Activated gamma-delta T cell treated with Interleukin-2 at 50 U/mL for 16 hours (primary cell): ENCODE results near the gene DNTT.
"Not testable (repeated sequence)": the region's sequence is repeated elsewhere in the genome, so short reads cannot be mapped to it uniquely, and the experiment has no call there.

Source experiments
- DNase-seq: peaks from one replicate; pipeline ENCODE4 v3.0.0-alpha.2; 2020

Gene DNTT

GRCh38 chr10:96276831-96277230 lies 27.4 kb upstream of the DNTT start:
- DNase-seq = no peak

DNA sequence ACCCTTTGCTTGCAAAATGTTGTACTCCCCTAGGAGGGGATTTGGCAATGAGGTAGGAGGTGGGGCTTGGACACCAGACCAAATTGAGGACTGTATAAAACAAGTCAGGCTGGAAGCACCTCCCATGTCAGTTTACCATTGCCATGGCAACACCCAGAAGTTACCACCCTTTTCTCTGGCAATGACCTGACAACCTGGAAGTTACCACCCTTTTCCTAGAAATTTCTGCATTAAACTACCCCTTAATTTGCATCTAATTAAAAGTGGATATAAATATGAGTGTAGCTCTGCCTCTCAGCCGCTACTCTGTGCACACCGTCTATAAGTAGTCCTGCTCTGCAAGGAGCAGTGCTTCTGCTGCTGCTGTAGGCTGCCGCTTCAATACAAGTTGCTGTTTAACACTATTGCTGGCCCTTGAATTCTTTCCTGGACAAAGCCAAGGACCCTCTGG lies 25.0 kb upstream of the DNTT start:
- no peak for DNase-seq

DNA sequence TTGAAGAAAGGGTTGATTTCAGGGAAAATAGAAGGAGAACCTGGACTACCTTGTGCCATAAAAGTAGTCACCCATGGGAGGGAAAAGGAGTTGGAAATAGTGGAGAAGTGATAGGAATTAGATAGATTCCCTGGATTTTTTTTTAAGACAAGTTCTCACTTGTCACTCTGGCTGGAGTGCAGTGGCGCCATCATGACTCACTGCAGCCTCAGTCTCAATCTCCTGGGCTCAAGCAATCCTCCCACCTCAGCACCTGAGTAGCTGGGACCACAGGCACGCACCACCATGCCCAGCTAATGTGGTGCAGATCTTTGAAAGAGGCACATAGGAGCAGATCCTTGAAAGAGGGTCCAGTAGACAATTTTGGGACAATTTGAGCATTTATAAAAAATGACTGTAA lies 23.4 kb upstream of the DNTT start:
- DNase-seq = no peak

- no peak for DNase-seq
These were observed 22.7 kb upstream of the DNTT start for GRCh38 chr10:96281444-96282029.

GRCh38 chr10:96283351-96283750 lies 20.9 kb upstream of the DNTT start:
- DNase-seq = no peak

DNA sequence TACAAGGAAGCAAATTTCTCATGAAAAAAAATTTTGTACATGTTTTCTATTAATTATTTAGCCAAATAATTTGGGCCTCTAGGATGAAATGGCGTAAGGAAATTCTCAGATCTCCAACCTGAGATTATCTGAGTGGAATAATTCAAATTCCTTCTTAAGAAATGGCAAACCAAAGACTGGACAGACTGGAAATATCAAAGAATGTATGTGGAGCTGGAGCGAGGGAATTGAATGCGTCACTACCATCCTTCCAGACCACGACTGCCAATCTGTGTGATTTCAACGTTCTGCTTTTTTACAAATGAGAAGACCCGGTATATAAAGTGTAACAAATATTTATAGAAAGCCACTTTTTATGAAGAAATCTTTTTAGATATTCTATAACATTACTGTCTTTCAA lies 20.5 kb upstream of the DNTT start:
- no peak for DNase-seq

DNA sequence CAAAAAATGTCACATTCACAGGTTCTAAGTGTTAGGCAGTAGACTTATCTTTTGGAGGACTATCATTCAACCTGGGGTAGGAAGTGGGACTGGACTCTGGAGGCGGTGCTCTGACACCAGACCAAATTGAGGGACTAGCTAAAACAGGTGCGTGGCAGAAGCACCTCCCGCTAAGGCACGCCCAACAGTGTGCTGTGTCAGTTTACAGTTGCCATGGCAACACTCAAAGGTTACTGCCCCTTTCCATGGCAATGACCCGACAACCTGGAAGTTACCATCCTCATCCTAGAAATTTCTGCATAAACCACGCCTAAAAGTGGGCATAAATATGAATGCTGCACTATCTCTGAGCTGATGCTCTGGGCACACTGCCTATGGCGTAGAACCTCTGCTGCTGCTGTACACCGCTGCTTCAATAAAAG lies 18.9 kb upstream of the DNTT start:
- DNase-seq = no peak

GRCh38 chr10:96287392-96288105 lies 16.7 kb upstream of the DNTT start:
- DNase-seq = no peak

- no peak for DNase-seq
These were observed 16.0 kb upstream of the DNTT start for GRCh38 chr10:96288151-96288621.

DNA sequence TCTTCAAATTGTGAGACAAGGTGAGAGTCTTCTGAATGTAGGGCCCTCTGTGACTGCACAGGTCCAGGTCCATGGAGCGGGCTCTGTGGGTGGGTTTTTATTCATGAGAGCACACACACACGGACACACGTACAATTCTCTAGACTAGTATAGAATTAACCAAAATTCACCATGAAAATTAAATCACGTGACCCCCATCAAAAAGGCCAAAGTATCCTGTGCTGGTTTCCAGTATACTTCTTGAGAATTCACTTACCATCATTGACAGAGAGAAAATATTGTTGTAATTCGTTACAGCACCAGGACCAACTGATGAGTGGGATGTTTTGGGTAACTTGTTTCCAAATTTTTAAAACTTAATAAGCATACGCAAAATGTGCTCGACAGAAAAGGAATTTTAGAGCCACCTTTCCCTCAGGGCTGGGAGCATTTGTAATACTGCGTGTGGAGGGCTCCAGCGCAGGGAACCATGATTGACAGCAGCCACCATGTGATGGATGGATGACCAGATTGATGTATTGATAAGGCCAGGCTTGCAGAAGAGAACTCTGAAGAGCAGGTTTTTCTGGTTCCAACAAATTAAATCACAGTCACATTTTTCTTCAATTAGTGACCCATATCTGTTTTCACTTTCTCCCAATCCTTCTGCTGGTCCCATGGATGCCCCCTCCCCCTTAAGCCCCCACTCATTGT lies 14.9 kb upstream of the DNTT start:
- no peak for DNase-seq

- no peak for DNase-seq
These were observed 13.7 kb upstream of the DNTT start for GRCh38 chr10:96290368-96291133.

GRCh38 chr10:96292971-96293920 lies 11.0 kb upstream of the DNTT start:
- DNase-seq = no peak

DNA sequence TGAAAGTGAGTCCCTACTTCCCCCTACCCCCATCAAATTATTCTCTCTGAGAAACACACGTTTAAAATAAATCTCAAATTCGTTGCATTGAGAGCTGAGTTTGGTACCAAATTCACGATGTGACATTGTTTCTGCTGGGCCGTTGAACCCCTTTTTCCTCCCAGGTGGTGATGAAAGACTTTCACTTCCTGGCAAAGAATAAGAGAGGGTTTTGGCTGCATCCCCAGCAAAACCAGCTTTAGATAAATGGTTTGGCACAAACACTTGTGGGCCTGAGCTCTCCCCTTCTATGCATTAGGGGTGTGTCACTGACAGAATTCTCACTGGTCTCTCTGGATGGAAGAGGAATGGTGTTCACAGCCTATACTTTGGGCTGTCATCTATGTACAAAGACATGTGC lies 8.8 kb upstream of the DNTT start:
- DNase-seq = no peak

DNA sequence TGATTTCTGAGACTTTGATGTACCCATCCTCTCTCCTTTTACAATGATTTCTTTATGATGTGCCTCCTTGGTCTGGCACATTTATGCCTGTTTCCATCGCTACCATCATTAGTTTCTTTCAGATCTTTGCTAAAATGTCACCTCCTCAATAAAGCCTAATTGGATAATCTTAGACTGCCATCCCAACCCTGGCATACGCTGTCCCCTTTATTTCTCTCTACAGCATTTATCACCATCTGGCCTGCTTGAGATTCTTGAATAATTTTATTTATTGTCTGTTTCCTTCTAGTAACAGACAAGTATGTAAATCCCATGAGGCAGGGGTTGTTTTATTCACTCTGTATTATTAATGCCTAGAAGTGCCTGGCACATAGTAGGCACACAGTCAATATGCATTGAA lies 6.7 kb upstream of the DNTT start:
- no peak for DNase-seq

DNA sequence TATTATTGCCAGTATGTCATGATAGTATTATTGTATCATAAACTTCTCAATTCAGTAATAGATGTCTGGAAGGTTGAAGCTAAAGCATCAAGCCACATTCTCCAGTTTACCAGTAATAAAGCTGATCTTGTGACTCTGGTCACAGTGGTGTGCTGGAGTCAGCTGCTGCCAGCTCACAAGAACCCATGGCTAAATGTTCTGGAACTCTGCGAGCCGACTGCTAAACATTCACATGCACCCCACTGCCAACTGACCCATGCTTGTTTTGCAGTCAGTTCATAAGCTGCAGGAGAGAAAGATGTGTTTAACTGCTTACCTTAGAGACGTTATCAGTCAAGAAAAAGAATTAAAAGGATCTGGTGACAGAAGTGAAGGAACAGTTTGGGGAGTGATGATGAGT lies 5.9 kb upstream of the DNTT start:
- DNase-seq = no peak

GRCh38 chr10:96299383-96299782 lies 4.9 kb upstream of the DNTT start:
- DNase-seq = no peak

DNA sequence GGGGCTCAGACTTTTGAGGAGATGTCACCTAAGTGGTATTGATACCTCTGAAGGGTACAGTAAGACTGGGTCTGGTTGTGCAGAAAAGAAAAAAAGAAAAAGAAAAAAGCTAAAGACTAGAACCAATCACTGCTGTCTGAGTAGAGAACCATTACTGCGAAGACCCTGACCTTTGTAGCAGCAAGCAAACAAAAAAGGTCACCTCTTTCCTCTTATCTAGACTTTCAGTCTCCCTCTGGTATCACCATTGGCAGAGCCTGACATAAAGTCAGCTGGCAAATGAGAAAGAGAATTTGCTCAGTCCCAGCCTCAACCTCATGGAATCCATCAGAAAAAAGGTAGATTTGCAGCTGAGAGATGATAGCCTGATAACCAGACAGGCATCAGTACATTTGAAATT lies 2.6 kb upstream of the DNTT start:
- no peak for DNase-seq

GRCh38 chr10:96305019-96305418 lies 785 bp downstream of the DNTT start:
- DNase-seq = no peak

DNA sequence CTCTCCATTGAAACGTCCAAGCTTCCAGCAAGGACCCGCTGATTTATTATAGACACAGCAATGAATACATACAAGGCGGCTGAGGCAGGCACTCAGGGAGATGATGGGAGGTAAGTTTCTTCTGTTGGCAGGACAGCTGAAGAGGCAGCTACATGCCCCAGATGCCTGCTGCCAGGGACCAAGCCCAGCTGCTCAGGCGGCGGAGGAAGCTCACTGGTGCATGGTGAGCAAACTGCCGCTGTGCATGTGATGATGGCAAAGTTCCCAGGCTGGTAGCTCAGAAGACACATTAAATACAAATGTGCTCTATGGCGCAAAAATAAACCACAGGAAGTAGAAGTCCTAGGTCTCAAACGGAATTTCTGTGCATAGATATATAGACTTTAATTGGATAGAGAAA lies 2.3 kb downstream of the DNTT start:
- peak; percentile 8 for DNase-seq

GRCh38 chr10:96308854-96309253 lies 4.6 kb downstream of the DNTT start:
- not testable (repeated sequence) for DNase-seq

- DNase-seq = no peak
These were observed 5.5 kb downstream of the DNTT start for GRCh38 chr10:96309628-96310320.

GRCh38 chr10:96310321-96310669 lies 6.1 kb downstream of the DNTT start:
- no peak for DNase-seq
